KMS-11 (cell line): ENCODE measurements around the gene DDC.
"Not testable (repeated sequence)": the region's sequence is repeated elsewhere in the genome, so short reads cannot be mapped to it uniquely, and the experiment has no call there.

Experiments
- H2AFZ ChIP-seq: fragments of 200-600 bp; sonication (generic); 2 replicates; pipeline ENCODE4 v1.6.1; 2016; ENCODE audit warnings: antibody characterized with exemption, mixed run types, low read depth
- H3K27ac ChIP-seq: fragments of 200-600 bp; sonication (generic); 2 replicates; pipeline ENCODE4 v1.6.1; 2016; ENCODE audit warnings: mild to moderate bottlenecking, mixed run types
- H3K27me3 ChIP-seq: fragments of 200-600 bp; sonication (generic); 2 replicates; pipeline ENCODE4 v1.6.1; 2017; ENCODE audit warnings: mild to moderate bottlenecking, low read depth, mixed run types, moderate library complexity; ENCODE audit not compliant: insufficient read depth
- H3K36me3 ChIP-seq: fragments of 200-600 bp; sonication (generic); 2 replicates; pipeline ENCODE4 v1.6.1; 2017; ENCODE audit warnings: mild to moderate bottlenecking, mixed run types; ENCODE audit not compliant: insufficient read depth
- H3K4me1 ChIP-seq: fragments of 200-600 bp; sonication (generic); 2 replicates; pipeline ENCODE4 v1.6.1; 2016; ENCODE audit warnings: mild to moderate bottlenecking, low read depth, mixed run types; ENCODE audit not compliant: poor library complexity, severe bottlenecking
- H3K4me2 ChIP-seq: fragments of 200-600 bp; sonication (generic); 2 replicates; pipeline ENCODE4 v1.7.0; 2016; ENCODE audit warnings: mild to moderate bottlenecking, mixed run types
- H3K4me3 ChIP-seq: fragments of 200-600 bp; sonication (generic); IDR thresholded peaks from 2 replicates; pipeline ENCODE4 v1.6.1; 2017; ENCODE audit warnings: low read depth, low read length, mixed read lengths; ENCODE audit not compliant: insufficient read depth
- H3K79me2 ChIP-seq: fragments of 200-600 bp; sonication (generic); 2 replicates; pipeline ENCODE4 v1.6.1; 2016; ENCODE audit warnings: low read depth, mixed run types; ENCODE audit not compliant: insufficient read depth
- H3K9ac ChIP-seq: fragments of 200-600 bp; sonication (generic); 2 replicates; pipeline ENCODE4 v1.6.1; 2016; ENCODE audit warnings: mild to moderate bottlenecking, mixed run types
- H4K20me1 ChIP-seq: fragments of 200-600 bp; sonication (generic); 2 replicates; pipeline ENCODE4 v1.6.1; 2016; ENCODE audit warnings: mild to moderate bottlenecking, mixed run types; ENCODE audit not compliant: insufficient read depth
- CTCF ChIP-seq: fragments of 200-600 bp; sonication (generic); conservative IDR thresholded peaks from 2 replicates; pipeline ENCODE4 v1.6.1; 2017; ENCODE audit warnings: low read depth, mild to moderate bottlenecking, antibody characterized with exemption, low read length, moderate library complexity, mixed read lengths

DDC gene

GRCh38 chr7:50540785-50541579, 24.2 kb downstream of the DDC start:
- Histone ChIP-seq H3K4me2 (no peak overlapping the region), H3K4me3 (no peak overlapping the region), H3K27ac (no peak overlapping the region), H3K4me1 (no peaks in the 10 kb centered on the region), H3K9ac (no peak overlapping the region), H2AFZ (no peak overlapping the region), H3K27me3 (no peaks in the 10 kb centered on the region), H3K79me2 (no peaks in the 10 kb centered on the region), H4K20me1 (no peaks in the 10 kb centered on the region), H3K36me3 (no peaks in the 10 kb centered on the region)
- no peak for TF ChIP-seq CTCF

GRCh38 chr7:50539725-50540124, 25.5 kb downstream of the DDC start:
- Histone ChIP-seq H3K4me3 (no peak overlapping the region), H2AFZ (no peak overlapping the region), H3K79me2 (no peaks in the 10 kb centered on the region), H3K27ac (no peak overlapping the region), H3K9ac (no peak overlapping the region), H4K20me1 (no peaks in the 10 kb centered on the region), H3K4me1 (no peaks in the 10 kb centered on the region), H3K36me3 (no peaks in the 10 kb centered on the region), H3K4me2 (no peak overlapping the region), H3K27me3 (no peaks in the 10 kb centered on the region)
- no peak for TF ChIP-seq CTCF

GRCh38 chr7:50538478-50538877, 26.7 kb downstream of the DDC start:
- no peak for TF ChIP-seq CTCF
- no peaks in the 10 kb centered on the region for H3K27me3 ChIP-seq

GRCh38 chr7:50537417-50537816, 27.8 kb downstream of the DDC start:
- H3K27me3 ChIP-seq: no peaks in the 10 kb centered on the region
- no peaks in the 10 kb centered on the region for H4K20me1 ChIP-seq
- no peak overlapping the region for H3K4me3 ChIP-seq
- H3K79me2 ChIP-seq: no peaks in the 10 kb centered on the region
- no peaks in the 10 kb centered on the region for H3K36me3 ChIP-seq
- no peak overlapping the region for H3K4me2 ChIP-seq
- no peak overlapping the region for H3K27ac ChIP-seq
- TF ChIP-seq CTCF: no peak
- no peak overlapping the region for H3K9ac ChIP-seq
- H3K4me1 ChIP-seq: no peaks in the 10 kb centered on the region
- no peak overlapping the region for H2AFZ ChIP-seq

More at GRCh38 chr7:50538478-50538877, 26.7 kb downstream of the DDC start:
- H3K79me2 ChIP-seq: no peaks in the 10 kb centered on the region
- H3K4me1 ChIP-seq: no peaks in the 10 kb centered on the region
- no peak overlapping the region for H2AFZ ChIP-seq
- no peaks in the 10 kb centered on the region for H3K36me3 ChIP-seq
- H3K4me3 ChIP-seq: no peak overlapping the region
- no peak overlapping the region for H3K9ac ChIP-seq
- H4K20me1 ChIP-seq: no peaks in the 10 kb centered on the region
- no peak overlapping the region for H3K4me2 ChIP-seq
- H3K27ac ChIP-seq: no peak overlapping the region

GRCh38 chr7:50535291-50535711, 29.9 kb downstream of the DDC start:
- H4K20me1 ChIP-seq, H3K4me3 ChIP-seq, H3K4me1 ChIP-seq, H2AFZ ChIP-seq, H3K36me3 ChIP-seq, H3K9ac ChIP-seq, H3K27ac ChIP-seq, H3K27me3 ChIP-seq, H3K79me2 ChIP-seq, H3K4me2 ChIP-seq: not testable (repeated sequence)
